Left colon (tissue), 2 donors: Measurements from ENCODE around the gene UBAC2. TPM values are rescaled to one million over a fixed set of nuclear protein-coding genes. Genes with fewer than 3 reads are reported as not detected.

Experiments used
- ATAC-seq: fragments of 200-7000 bp; cut with Tn5 transposase; one replicate; pipeline ENCODE4 v1.9.1; 2020; ENCODE audit warnings: mild to moderate bottlenecking, moderate library complexity
- DNase-seq, 2 donors: peaks; one replicate each; pipeline ENCODE4 v3.0.0-alpha.2; 2020
- intact Hi-C, 2 donors: fragments of 100-400 bp; cut with DNase I in 1 of 2; cut with micrococcal nuclease in 1 of 2; formaldehyde crosslinking; loops; one replicate each; pipeline versions ENCODE4 v1.11.2 to v1.14.0; 2022; cut with DNase I, micrococcal nuclease
- total RNA-seq, 2 donors: library from RNA; stranded (reverse); fragmentation: NEBNext Ultra II Directional; extraction: Animal tissue kit (Norgen Biotek cat#: 25700); gene quantifications; one replicate each; pipeline ENCODE4 v1.2.1, GENCODE V29; 2021
- donor health status: DM: no; HTN: no; CAD: no.
- donor health status: DM: yes; HTN: yes; CAD: no.

Gene UBAC2
- total RNA-seq, 2 donors from 2014 or later: 63.7 to 75.5 TPM

GRCh38 chr13:99339736-99340397 lies 139.2 kb downstream of the UBAC2 start:
- DNase-seq: no peak

GRCh38 chr13:99340638-99341037 lies 140.0 kb downstream of the UBAC2 start:
- ATAC-seq: no peak
- no peak for DNase-seq
- intact Hi-C loops: no loop called here

More at GRCh38 chr13:99339736-99340397, 139.2 kb downstream of the UBAC2 start:
- ATAC-seq: no peak
- intact Hi-C loops: no loop called here

GRCh38 chr13:99341969-99342722 lies 141.5 kb downstream of the UBAC2 start:
- DNase-seq (no peak), ATAC-seq (no peak)
- intact Hi-C loops: no loop called here

- DNase-seq: no peak
- ATAC-seq: no peak
- intact Hi-C loops: no loop called here
Observed at GRCh38 chr13:99342723-99343315, 142.2 kb downstream of the UBAC2 start.

GRCh38 chr13:99344610-99345208 lies 144.1 kb downstream of the UBAC2 start:
- intact Hi-C loops: no loop called here
- ATAC-seq: no peak
- DNase-seq: no peak

DNA sequence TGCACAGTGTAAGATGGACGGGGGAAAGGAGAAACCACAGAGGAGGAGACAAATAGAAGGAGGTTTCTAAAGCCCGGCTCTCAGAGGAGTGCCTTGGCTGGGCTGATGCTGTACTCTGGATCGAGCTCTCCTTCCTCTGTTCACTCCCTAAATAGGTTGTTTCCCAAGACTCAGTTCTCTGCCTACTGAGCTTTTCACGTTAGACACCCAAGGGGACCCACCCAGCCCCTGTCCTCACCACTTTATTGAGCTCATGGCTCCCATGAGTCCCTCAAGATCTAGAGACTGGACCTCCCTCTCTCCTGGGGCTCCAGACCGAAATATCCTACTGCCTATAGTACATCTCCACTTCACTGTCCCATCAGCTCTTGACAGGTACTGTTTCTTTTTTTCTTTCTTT lies 144.7 kb downstream of the UBAC2 start:
- ATAC-seq: no peak
- no peak for DNase-seq
- intact Hi-C loops: no loop called here

- intact Hi-C loops: no loop called here
- no peak for DNase-seq
- ATAC-seq: no peak
Observed at GRCh38 chr13:99346335-99347042, 145.8 kb downstream of the UBAC2 start.

GRCh38 chr13:99347335-99347878 lies 146.8 kb downstream of the UBAC2 start:
- intact Hi-C loops: no loop called here
- DNase-seq: no peak
- no peak for ATAC-seq

GRCh38 chr13:99347911-99348451 lies 147.3 kb downstream of the UBAC2 start:
- DNase-seq: no peak
- intact Hi-C loops: no loop called here
- no peak for ATAC-seq

DNA sequence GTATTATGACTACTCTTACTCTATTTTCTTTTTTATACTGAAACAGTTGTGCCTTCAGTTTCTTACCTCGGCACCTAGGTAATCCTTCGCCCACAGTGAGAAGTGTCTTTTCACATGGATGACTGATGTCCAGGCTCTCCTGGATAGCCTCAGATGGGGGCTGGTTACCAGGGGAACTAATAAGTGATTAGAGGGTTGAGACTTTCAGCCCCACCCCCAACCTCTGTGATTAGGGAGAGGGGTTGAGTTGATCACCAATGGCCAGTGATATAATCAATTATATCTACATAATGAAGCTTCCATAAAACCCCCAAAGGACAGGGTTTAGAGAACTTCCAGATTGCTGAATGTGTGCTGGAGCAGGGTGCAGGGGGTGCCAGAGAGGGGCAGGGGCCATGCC lies 149.5 kb downstream of the UBAC2 start:
- ATAC-seq: no peak
- no peak for DNase-seq
- intact Hi-C loops: no loop called here

- DNase-seq (no peak), ATAC-seq (no peak)
- intact Hi-C loops: no loop called here
Observed at GRCh38 chr13:99351772-99352171, 151.1 kb downstream of the UBAC2 start.

- ATAC-seq (no peak), DNase-seq (no peak)
- intact Hi-C loops: no loop called here
Observed at GRCh38 chr13:99352351-99353245, 151.9 kb downstream of the UBAC2 start.

GRCh38 chr13:99353246-99353600 lies 152.6 kb downstream of the UBAC2 start:
- ATAC-seq (no peak), DNase-seq (no peak)
- intact Hi-C loops: no loop called here

- DNase-seq (no peak), ATAC-seq (no peak)
- intact Hi-C loops: no loop called here
Observed at GRCh38 chr13:99353836-99354235, 153.2 kb downstream of the UBAC2 start.

GRCh38 chr13:99354371-99354951 lies 153.8 kb downstream of the UBAC2 start:
- DNase-seq (no peak), ATAC-seq (no peak)
- intact Hi-C loops: no loop called here

GRCh38 chr13:99355267-99356011 lies 154.8 kb downstream of the UBAC2 start:
- ATAC-seq (no peak), DNase-seq (no peak)
- intact Hi-C loops: no loop called here

GRCh38 chr13:99356012-99356261 lies 155.3 kb downstream of the UBAC2 start:
- ATAC-seq: peak; percentile 8
- no peak for DNase-seq
- intact Hi-C loops: no loop called here
